Measurements from ENCODE around the gene GAB3.

DNA sequence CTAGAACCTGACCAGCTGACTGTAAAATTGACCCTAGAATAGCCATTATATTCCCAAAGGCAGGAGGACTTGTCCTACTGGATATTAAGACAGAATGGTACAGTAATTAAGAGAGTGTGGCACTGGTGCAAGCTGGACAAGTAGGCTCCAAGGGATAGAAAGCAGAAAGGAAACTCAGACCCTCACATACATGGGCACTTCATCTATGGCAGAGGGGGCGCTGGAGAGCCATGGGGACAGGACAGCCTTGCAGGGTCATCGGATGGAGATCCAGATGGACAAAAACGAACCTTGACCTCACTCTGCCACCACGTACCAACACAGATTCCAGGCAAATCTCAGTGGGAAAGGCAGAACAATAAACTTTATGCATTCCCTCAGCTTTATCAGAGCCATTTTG lies 40.6 kb downstream of the GAB3 start:
- TF ChIP-seq FOS (IDR thresholded peaks at IDR 0.05; ENCODE audit: borderline replicate concordance, insufficient read depth, low read length) = no peak
- TF ChIP-seq EZH2 (IDR thresholded peaks at IDR 0.05; ENCODE audit: borderline replicate concordance, low read depth, low read length, severe bottlenecking) = no peak
- TF ChIP-seq, protein P1, sequence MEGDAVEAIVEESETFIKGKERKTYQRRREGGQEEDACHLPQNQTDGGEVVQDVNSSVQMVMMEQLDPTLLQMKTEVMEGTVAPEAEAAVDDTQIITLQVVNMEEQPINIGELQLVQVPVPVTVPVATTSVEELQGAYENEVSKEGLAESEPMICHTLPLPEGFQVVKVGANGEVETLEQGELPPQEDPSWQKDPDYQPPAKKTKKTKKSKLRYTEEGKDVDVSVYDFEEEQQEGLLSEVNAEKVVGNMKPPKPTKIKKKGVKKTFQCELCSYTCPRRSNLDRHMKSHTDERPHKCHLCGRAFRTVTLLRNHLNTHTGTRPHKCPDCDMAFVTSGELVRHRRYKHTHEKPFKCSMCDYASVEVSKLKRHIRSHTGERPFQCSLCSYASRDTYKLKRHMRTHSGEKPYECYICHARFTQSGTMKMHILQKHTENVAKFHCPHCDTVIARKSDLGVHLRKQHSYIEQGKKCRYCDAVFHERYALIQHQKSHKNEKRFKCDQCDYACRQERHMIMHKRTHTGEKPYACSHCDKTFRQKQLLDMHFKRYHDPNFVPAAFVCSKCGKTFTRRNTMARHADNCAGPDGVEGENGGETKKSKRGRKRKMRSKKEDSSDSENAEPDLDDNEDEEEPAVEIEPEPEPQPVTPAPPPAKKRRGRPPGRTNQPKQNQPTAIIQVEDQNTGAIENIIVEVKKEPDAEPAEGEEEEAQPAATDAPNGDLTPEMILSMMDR (IDR thresholded peaks at IDR 0.05; ENCODE audit: extremely low read depth in 1 of 2, insufficient read depth in 1 of 2, low read depth in 1 of 2, low read length in 2 of 2) = no peak
